Trophoblast cell (in vitro differentiated cells and primary cell): ENCODE results near the gene IFNA13.

ENCODE experiments used
- DNase-seq, 2 donors: peaks; one replicate each; pipeline ENCODE4 v3.0.0-alpha.2; 2016
- H2AFZ ChIP-seq: 2 replicates; pipeline ENCODE4 v1.6.1; 2013; ENCODE audit warnings: low read length, moderate library complexity, mild to moderate bottlenecking; ENCODE audit not compliant: insufficient read depth, poor library complexity
- H2AK5ac ChIP-seq: 2 replicates; pipeline ENCODE4 v1.6.1; 2013; ENCODE audit warnings: mild to moderate bottlenecking, low read length
- H2BK120ac ChIP-seq: 2 replicates; pipeline ENCODE4 v1.6.1; 2013; ENCODE audit warnings: low read length, mild to moderate bottlenecking, moderate library complexity; ENCODE audit not compliant: insufficient read depth, poor library complexity
- H2BK12ac ChIP-seq: 2 replicates; pipeline ENCODE4 v1.6.1; 2013; ENCODE audit warnings: mild to moderate bottlenecking, low read length, moderate library complexity
- H2BK5ac ChIP-seq: 2 replicates; pipeline ENCODE4 v1.6.1; 2013; ENCODE audit warnings: low read length, low read depth, moderate library complexity, mild to moderate bottlenecking; ENCODE audit not compliant: poor library complexity
- H3K14ac ChIP-seq: 2 replicates; pipeline ENCODE4 v1.6.1; 2013; ENCODE audit warnings: mild to moderate bottlenecking, low read length
- H3K18ac ChIP-seq: 2 replicates; pipeline ENCODE4 v1.6.1; 2013; ENCODE audit warnings: mild to moderate bottlenecking, low read length
- H3K23ac ChIP-seq: 2 replicates; pipeline ENCODE4 v1.6.1; 2013; ENCODE audit warnings: low read length
- H3K27ac ChIP-seq: 2 replicates; pipeline ENCODE4 v1.5.1; 2013; ENCODE audit warnings: low read depth, mild to moderate bottlenecking, inconsistent platforms, low read length, moderate library complexity
- H3K27me3 ChIP-seq: 2 replicates; pipeline ENCODE4 v1.6.1; 2013; ENCODE audit warnings: inconsistent platforms, mild to moderate bottlenecking, low read length, moderate library complexity; ENCODE audit not compliant: insufficient read depth
- H3K36me3 ChIP-seq, 2 experiments: 1 replicate in 1 of 2; 2 replicates in 1 of 2; pipeline ENCODE4 v1.6.1; 2013; ENCODE audit warnings: low read length in 2 of 2, mild to moderate bottlenecking in 2 of 2, moderate library complexity in 1 of 2; ENCODE audit not compliant: insufficient read depth in 2 of 2, control insufficient read depth in 1 of 2
- H3K4ac ChIP-seq: 2 replicates; pipeline ENCODE4 v1.6.1; 2013; ENCODE audit warnings: low read depth, mild to moderate bottlenecking, low read length, moderate library complexity
- H3K4me1 ChIP-seq, 2 experiments: 1 replicate in 1 of 2; 2 replicates in 1 of 2; pipeline ENCODE4 v1.6.1; 2013; ENCODE audit warnings: low read length in 2 of 2, mild to moderate bottlenecking in 2 of 2, moderate library complexity in 1 of 2; ENCODE audit not compliant: insufficient read depth in 2 of 2, control insufficient read depth in 1 of 2
- H3K4me2 ChIP-seq: 2 replicates; pipeline ENCODE4 v1.6.1; 2013; ENCODE audit warnings: inconsistent platforms, mild to moderate bottlenecking, low read length, moderate library complexity
- H3K4me3 ChIP-seq: 2 replicates; pipeline ENCODE4 v1.5.1; 2013; ENCODE audit warnings: mild to moderate bottlenecking, low read depth, low read length, inconsistent platforms
- H3K79me1 ChIP-seq: one replicate; pipeline ENCODE4 v1.6.1; 2013; ENCODE audit warnings: low read length
- H3K79me2 ChIP-seq: 2 replicates; pipeline ENCODE4 v1.6.1; 2013; ENCODE audit warnings: low read length, mild to moderate bottlenecking; ENCODE audit not compliant: control insufficient read depth, insufficient read depth, poor library complexity
- H3K9ac ChIP-seq: 2 replicates; pipeline ENCODE4 v1.6.1; 2013; ENCODE audit warnings: mild to moderate bottlenecking, low read length
- H3K9me3 ChIP-seq: 2 replicates; pipeline ENCODE4 v1.6.1; 2013; ENCODE audit warnings: low read depth, mild to moderate bottlenecking, control low read depth, inconsistent platforms, low read length; ENCODE audit not compliant: insufficient read depth
- H4K12ac ChIP-seq: 2 replicates; pipeline ENCODE4 v1.6.1; 2013; ENCODE audit warnings: low read depth, mild to moderate bottlenecking, low read length, moderate library complexity
- H4K8ac ChIP-seq: 2 replicates; pipeline ENCODE4 v1.6.1; 2013; ENCODE audit warnings: low read depth, mild to moderate bottlenecking, low read length, moderate library complexity
- H4K91ac ChIP-seq: one replicate; pipeline ENCODE4 v1.6.1; 2013; ENCODE audit warnings: low read depth, mild to moderate bottlenecking, low read length, moderate library complexity
- WGBS: extraction: QIAGEN DNeasy Blood & Tissue Kit; methylation state at CpG from one replicate; pipeline ENCODE4 v1.1.7; 2013; ENCODE audit warnings: missing lambda C conversion rate; ENCODE audit not compliant: insufficient read length, insufficient coverage; ENCODE audit errors: extremely low coverage; 5-methylcytosine and 5-hydroxymethylcytosine counted together

IFNA13 gene

GRCh38 chr9:21324047-21324446 is 43.8 kb downstream of the IFNA13 start:
- H3K9ac ChIP-seq = no peak overlapping the region
- no CpG with 5 or more reads among the region's 4 CpGs for WGBS

GRCh38 chr9:21322911-21323461 is 44.9 kb downstream of the IFNA13 start:
- H3K9ac ChIP-seq = no peak overlapping the region
- no peak overlapping the region for H3K4me3 ChIP-seq
- H2AK5ac ChIP-seq = no peak overlapping the region
- H3K27ac ChIP-seq = no peak overlapping the region
- no peak overlapping the region for H3K4me2 ChIP-seq
- no peaks in the 10 kb centered on the region for H3K27me3 ChIP-seq
- H3K14ac ChIP-seq = no peak overlapping the region
- no peaks in the 10 kb centered on the region for H3K79me2 ChIP-seq
- H2AFZ ChIP-seq = no peak overlapping the region
- H3K18ac ChIP-seq = no peak overlapping the region
- no peak overlapping the region for H4K12ac ChIP-seq
- H3K4ac ChIP-seq = no peak overlapping the region
- no peaks in the 10 kb centered on the region for H3K9me3 ChIP-seq
- DNase-seq = no peak
- peak overlapping the region; percentile 28 for H4K8ac ChIP-seq
- H2BK5ac ChIP-seq = no peak overlapping the region
- H3K4me1 ChIP-seq = no peaks in the 10 kb centered on the region
- no peak overlapping the region for H2BK12ac ChIP-seq
- WGBS = no CpG with 5 or more reads among the region's 5 CpGs
- no peak overlapping the region for H3K23ac ChIP-seq
- no peak overlapping the region for H2BK120ac ChIP-seq
- no peaks in the 10 kb centered on the region for H3K79me1 ChIP-seq
- H4K91ac ChIP-seq = no peak overlapping the region
- H3K36me3 ChIP-seq = peaks cover 0 to 5% of the 10 kb centered on the region in 2 experiments

More at GRCh38 chr9:21324047-21324446, 43.8 kb downstream of the IFNA13 start:
- no peak overlapping the region for H3K4me2 ChIP-seq
- H3K27ac ChIP-seq = no peak overlapping the region
- no peak overlapping the region for H2BK120ac ChIP-seq
- no peaks in the 10 kb centered on the region for H3K79me1 ChIP-seq
- no peak overlapping the region for H4K8ac ChIP-seq
- H2BK5ac ChIP-seq = no peak overlapping the region
- H2AFZ ChIP-seq = no peak overlapping the region
- H3K4me1 ChIP-seq = no peaks in the 10 kb centered on the region
- no peak overlapping the region for H2BK12ac ChIP-seq
- no peak overlapping the region for H2AK5ac ChIP-seq
- H3K36me3 ChIP-seq = peaks cover 0 to 5% of the 10 kb centered on the region in 2 experiments
- H4K91ac ChIP-seq = no peak overlapping the region
- no peak overlapping the region for H4K12ac ChIP-seq
- no peak for DNase-seq
- H3K27me3 ChIP-seq = no peaks in the 10 kb centered on the region
- H3K18ac ChIP-seq = no peak overlapping the region
- H3K9me3 ChIP-seq = no peaks in the 10 kb centered on the region
- H3K4me3 ChIP-seq = no peak overlapping the region
- H3K23ac ChIP-seq = no peak overlapping the region
- H3K79me2 ChIP-seq = no peaks in the 10 kb centered on the region
- no peak overlapping the region for H3K14ac ChIP-seq
- no peak overlapping the region for H3K4ac ChIP-seq

- H3K4me1 ChIP-seq = no peaks in the 10 kb centered on the region
Observed at GRCh38 chr9:21320465-21320864, 47.4 kb downstream of the IFNA13 start.

GRCh38 chr9:21317956-21318923 is 49.6 kb downstream of the IFNA13 start:
- Histone ChIP-seq H2BK120ac (no peak overlapping the region), H4K91ac (no peak overlapping the region), H4K8ac (no peak overlapping the region), H2BK5ac (no peak overlapping the region), H3K14ac (no peak overlapping the region), H3K79me1 (no peaks in the 10 kb centered on the region), H3K4ac (no peak overlapping the region), H3K4me2 (no peak overlapping the region), H3K27me3 (no peaks in the 10 kb centered on the region), H3K9me3 (no peaks in the 10 kb centered on the region), H2BK12ac (no peak overlapping the region), H3K18ac (no peak overlapping the region), H4K12ac (no peak overlapping the region), H3K27ac (no peak overlapping the region), H3K9ac (no peak overlapping the region), H3K79me2 (no peaks in the 10 kb centered on the region), H3K23ac (peak overlapping the region; percentile 4), H3K4me3 (no peak overlapping the region), H2AFZ (no peak overlapping the region), H2AK5ac (no peak overlapping the region), H3K36me3 (peaks cover 0 to 2% of the 10 kb centered on the region in 2 experiments), H3K4me1 (no peaks in the 10 kb centered on the region)
- WGBS = no CpG with 5 or more reads among the region's 7 CpGs
- DNase-seq = peak; percentile 10 to 64

More at GRCh38 chr9:21320465-21320864, 47.4 kb downstream of the IFNA13 start:
- H3K23ac ChIP-seq = no peak overlapping the region
- no peaks in the 10 kb centered on the region for H3K79me1 ChIP-seq
- H4K12ac ChIP-seq = no peak overlapping the region
- H4K8ac ChIP-seq = no peak overlapping the region
- no peak overlapping the region for H3K27ac ChIP-seq
- H2BK5ac ChIP-seq = no peak overlapping the region
- H2AFZ ChIP-seq = no peak overlapping the region
- no CpG with 5 or more reads among the region's 2 CpGs for WGBS
- H3K27me3 ChIP-seq = no peaks in the 10 kb centered on the region
- H2BK120ac ChIP-seq = no peak overlapping the region
- no peak overlapping the region for H3K14ac ChIP-seq
- H3K4ac ChIP-seq = no peak overlapping the region
- no peak overlapping the region for H3K9ac ChIP-seq
- no peak for DNase-seq
- no peak overlapping the region for H2BK12ac ChIP-seq
- peaks cover 0 to 5% of the 10 kb centered on the region in 2 experiments for H3K36me3 ChIP-seq
- H3K18ac ChIP-seq = no peak overlapping the region
- H3K9me3 ChIP-seq = no peaks in the 10 kb centered on the region
- no peak overlapping the region for H3K4me2 ChIP-seq
- H4K91ac ChIP-seq = no peak overlapping the region
- no peak overlapping the region for H3K4me3 ChIP-seq
- no peak overlapping the region for H2AK5ac ChIP-seq
- no peaks in the 10 kb centered on the region for H3K79me2 ChIP-seq
